Activated T-cell treated with anti-CD3 and anti-CD28 coated beads, Interleukin-2, amount 50 U/mL, for 72 hours (primary cell): Measurements from ENCODE around the gene SLAMF8. TPM values are rescaled to one million over a fixed set of nuclear protein-coding genes. Genes with fewer than 3 reads are reported as not detected.

ENCODE experiments used
- ATAC-seq, 2 donors: fragments of 150-1000 bp; cut with Tn5 transposase; replicated peaks in 1 of 2; 2 replicates each; pipeline ENCODE4 v1.10.0; 2021; ENCODE audit warnings: moderate library complexity in 2 of 2, mild to moderate bottlenecking in 1 of 2
- DNase-seq, 2 donors: peaks; one replicate each; pipeline ENCODE4 v3.0.0; 2021 to 2022; ENCODE audit warnings: mixed read lengths in 1 of 2
- H3K27ac Mint-ChIP-seq: one replicate; pipeline ENCODE4 v1.8.0; 2022; ENCODE audit warnings: mild to moderate bottlenecking, moderate library complexity, mixed read lengths
- H3K27me3 Mint-ChIP-seq: one replicate; pipeline ENCODE4 v1.8.0; 2022; ENCODE audit warnings: low read depth, mixed read lengths
- H3K36me3 Mint-ChIP-seq, 2 donors: one replicate each; pipeline ENCODE4 v1.8.0; 2022; ENCODE audit warnings: mixed read lengths in 2 of 2, mild to moderate bottlenecking in 1 of 2; ENCODE audit not compliant: insufficient read depth in 2 of 2
- H3K4me1 Mint-ChIP-seq: one replicate; pipeline ENCODE4 v1.8.0; 2022; ENCODE audit warnings: low read depth, mixed read lengths
- H3K4me3 Mint-ChIP-seq, 2 donors: one replicate each; pipeline ENCODE4 v1.8.0; 2022; ENCODE audit warnings: mild to moderate bottlenecking in 2 of 2, mixed read lengths in 2 of 2, moderate library complexity in 2 of 2
- H3K9me3 Mint-ChIP-seq, 2 donors: one replicate each; pipeline ENCODE4 v1.8.0; 2022; ENCODE audit warnings: mixed read lengths in 2 of 2
- total RNA-seq, 2 donors: library from RNA; stranded (reverse); gene quantifications; one replicate each; pipeline ENCODE4 v1.2.3, GENCODE V29; 2022

The SLAMF8 gene
- total RNA-seq, 2 donors from 2014 or later = 0.31 to 0.53 TPM

DNA sequence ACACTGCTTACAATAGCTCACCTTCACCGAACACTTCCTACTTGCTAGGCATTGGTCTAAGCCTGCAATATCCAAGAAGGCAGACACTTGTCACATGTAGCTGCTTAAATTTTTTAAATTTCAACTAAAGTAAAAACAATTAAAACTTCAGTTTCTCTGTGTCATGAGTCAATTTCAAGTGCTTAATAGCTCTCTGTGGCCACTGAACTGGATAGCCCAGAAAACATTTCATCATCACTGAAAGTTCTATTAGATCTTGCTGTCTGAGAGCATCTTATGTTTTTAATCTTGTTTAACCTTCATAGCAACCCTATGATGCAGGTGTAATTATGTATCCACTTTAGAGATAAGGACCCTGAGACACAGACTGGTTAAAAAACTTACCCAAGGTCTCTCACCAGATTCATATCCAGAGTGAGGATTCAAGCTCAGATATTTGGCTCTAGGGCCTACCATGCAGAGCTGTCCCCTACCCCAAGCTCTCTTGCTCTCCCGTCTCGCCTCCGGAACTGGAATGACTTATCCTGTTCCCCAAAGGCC, 27.2 kb upstream of the SLAMF8 start:
- no peak for DNase-seq
- no peak for ATAC-seq
- H3K9me3 Mint-ChIP-seq = no peaks in the 10 kb centered on the region
- H3K27me3 Mint-ChIP-seq = peaks cover 11% of the 10 kb centered on the region
- H3K4me1 Mint-ChIP-seq = peaks cover 17% of the 10 kb centered on the region
- H3K27ac Mint-ChIP-seq = no peak overlapping the region
- H3K36me3 Mint-ChIP-seq = no peaks in the 10 kb centered on the region
- H3K4me3 Mint-ChIP-seq = no peak overlapping the region

DNA sequence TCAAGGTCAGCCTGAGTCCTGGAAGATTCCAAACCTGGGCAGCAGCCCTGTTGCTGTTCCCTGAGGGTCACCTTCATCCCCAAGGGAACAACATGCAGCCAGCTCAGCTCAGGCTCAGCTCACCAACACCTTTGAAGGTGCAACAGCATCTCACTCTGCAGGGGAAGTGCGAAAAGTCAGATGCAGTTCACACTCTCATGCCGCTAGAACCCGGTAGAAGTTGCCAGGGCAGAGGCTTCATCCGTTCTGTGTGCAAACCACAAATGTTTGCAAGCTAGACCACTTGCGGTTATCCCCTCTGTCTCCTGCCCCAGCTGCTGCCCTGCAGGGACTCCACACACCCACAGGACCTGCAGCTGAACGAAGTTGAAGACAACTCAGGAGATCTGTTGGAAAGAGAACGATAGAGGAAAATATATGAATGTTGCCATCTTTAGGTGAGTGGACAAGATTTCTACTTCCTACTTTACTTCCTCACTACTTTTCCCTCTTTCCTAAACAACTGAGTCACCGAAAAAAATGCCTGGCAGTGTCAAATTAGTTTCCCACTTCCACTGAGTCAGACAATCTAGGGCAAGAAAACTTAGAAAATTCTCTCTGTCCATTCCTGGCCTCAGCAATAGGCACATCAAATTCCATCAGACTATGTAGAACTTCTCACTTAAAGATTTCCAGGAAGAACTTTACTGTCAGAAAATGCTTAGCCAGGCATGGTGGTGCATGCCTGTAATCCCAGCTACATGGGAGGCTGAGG, 26.3 kb upstream of the SLAMF8 start:
- Mint-ChIP-seq H3K27me3 (peaks cover 11% of the 10 kb centered on the region), H3K9me3 (no peaks in the 10 kb centered on the region), H3K4me1 (peaks cover 17% of the 10 kb centered on the region), H3K36me3 (no peaks in the 10 kb centered on the region), H3K4me3 (peak overlapping the region in 1 of 2 donors; percentile 13), H3K27ac (no peak overlapping the region)
- peak; percentile 47 to 74 for ATAC-seq
- DNase-seq = peak; percentile 19 to 28

DNA sequence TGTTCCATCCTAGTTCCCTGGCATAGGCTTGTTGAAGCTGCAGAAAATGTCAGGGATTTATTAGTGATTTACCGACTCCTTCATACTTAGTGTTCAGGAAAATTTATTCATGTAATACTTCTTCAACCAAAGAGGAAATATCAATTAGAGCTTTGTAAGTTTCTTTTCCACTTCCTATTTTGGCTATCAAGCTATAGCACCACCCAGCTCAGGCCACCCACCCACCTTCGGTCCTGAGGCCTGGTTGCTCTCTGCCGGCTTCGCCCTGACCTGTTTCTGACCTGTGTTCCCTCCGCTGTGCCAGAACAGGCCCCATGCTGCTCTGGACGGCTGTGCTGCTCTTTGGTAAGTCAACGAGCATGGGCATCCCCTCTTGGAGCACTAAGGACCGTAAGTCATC, 24.6 kb upstream of the SLAMF8 start, which contains the start of gene FCRL6:
TSS of gene FCRL6 (plus strand) at position 250 of the 400 bp plus-strand sequence. CDS start at position 315, 65 bp downstream.
- H3K9me3 Mint-ChIP-seq = no peaks in the 10 kb centered on the region
- H3K4me1 Mint-ChIP-seq = peaks cover 17% of the 10 kb centered on the region
- no peak for ATAC-seq
- peaks cover 11% of the 10 kb centered on the region for H3K27me3 Mint-ChIP-seq
- no peaks in the 10 kb centered on the region for H3K36me3 Mint-ChIP-seq
- peak within 1 kb of the TSS in 1 of 2 donors; percentile 25 for H3K4me3 Mint-ChIP-seq
- DNase-seq = no peak
- peak within 1 kb of the TSS; percentile 20 for H3K27ac Mint-ChIP-seq

DNA sequence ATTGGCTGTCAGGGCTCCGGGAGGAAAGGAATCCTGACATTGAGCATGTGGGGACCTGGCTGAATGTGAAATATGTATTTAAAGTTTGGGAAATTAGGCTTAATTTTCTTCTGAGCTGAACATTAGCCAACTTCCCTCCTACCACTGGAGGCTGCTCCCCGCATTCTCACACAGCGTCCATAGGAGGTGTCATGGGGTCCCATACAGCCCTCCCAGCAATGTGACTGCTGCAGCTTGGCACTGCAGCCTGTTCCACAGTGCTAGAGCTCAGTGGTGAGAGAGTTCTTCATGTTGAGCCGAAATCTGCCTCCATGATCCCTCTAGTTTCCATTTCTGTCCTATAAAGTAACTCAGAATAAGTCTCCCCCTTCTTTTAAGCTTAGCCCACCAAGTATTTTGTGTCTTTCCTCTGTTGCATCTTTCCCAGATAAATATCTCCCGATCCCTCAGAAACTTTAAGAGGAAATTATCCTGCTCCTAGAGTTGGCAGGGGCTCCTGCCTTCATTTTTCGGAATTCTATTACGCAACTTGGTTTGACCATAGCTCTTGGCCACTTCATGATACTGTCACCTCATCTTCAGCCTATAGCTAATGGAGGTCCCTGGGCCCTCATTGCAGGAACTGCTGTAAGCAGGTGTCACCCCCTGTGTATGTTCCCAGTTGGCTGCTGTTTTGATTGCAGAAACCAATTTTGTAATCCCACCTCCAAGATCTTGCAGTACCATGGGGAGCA, 22.6 kb upstream of the SLAMF8 start:
- peaks cover 14% of the 10 kb centered on the region for H3K4me1 Mint-ChIP-seq
- H3K4me3 Mint-ChIP-seq = no peak overlapping the region
- H3K27me3 Mint-ChIP-seq = peaks cover 6% of the 10 kb centered on the region
- ATAC-seq (no peak), DNase-seq (no peak)
- H3K27ac Mint-ChIP-seq = no peak overlapping the region
- no peaks in the 10 kb centered on the region for H3K9me3 Mint-ChIP-seq
- no peaks in the 10 kb centered on the region for H3K36me3 Mint-ChIP-seq

DNA sequence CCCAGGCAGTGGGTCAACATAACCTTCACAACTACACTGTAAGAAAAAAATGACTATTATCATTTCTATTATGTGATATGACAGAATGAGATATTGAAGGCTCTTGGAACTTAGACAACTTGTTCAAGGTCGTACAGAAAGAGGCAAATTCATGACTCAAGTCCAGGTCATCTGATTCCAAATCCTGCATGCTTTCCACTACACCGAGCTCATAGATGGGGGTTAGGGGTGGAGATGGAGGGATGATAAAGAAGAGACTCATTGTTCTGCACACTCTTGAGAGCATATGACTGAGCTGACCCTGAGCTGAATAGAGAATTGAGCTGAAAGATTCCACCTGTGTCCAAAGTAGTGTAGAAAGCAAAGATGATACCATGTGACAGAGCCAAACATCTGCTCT, 21.7 kb upstream of the SLAMF8 start:
- Mint-ChIP-seq H3K36me3 (no peaks in the 10 kb centered on the region), H3K4me1 (peaks cover 11% of the 10 kb centered on the region), H3K27ac (no peak overlapping the region), H3K4me3 (no peak overlapping the region), H3K27me3 (peaks cover 6% of the 10 kb centered on the region), H3K9me3 (no peaks in the 10 kb centered on the region)
- ATAC-seq = peak in 1 of 2 donors; percentile 11
- no peak for DNase-seq

DNA sequence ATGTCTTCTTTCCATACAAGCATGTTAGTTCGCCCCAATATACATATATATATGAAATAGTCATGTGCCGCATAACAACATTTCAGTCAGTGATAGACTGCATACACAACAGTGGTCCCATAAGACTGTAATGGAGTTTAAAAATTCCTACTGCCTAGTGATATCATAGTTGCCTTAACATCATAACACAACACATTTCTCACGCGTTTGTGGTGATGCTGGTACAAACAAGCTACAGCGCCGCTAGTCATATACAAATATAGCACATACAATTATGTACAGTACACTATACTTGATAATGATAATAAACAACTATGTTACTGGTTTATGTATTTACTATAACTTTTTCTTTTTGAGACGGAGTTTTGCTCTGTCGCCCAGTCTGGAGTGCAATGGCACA, 10.7 kb upstream of the SLAMF8 start:
- Mint-ChIP-seq H3K9me3 (no peaks in the 10 kb centered on the region), H3K4me1 (peaks cover 6% of the 10 kb centered on the region), H3K4me3 (no peak overlapping the region), H3K27ac (no peak overlapping the region), H3K27me3 (no peaks in the 10 kb centered on the region), H3K36me3 (no peaks in the 10 kb centered on the region)
- DNase-seq (no peak), ATAC-seq (no peak)

DNA sequence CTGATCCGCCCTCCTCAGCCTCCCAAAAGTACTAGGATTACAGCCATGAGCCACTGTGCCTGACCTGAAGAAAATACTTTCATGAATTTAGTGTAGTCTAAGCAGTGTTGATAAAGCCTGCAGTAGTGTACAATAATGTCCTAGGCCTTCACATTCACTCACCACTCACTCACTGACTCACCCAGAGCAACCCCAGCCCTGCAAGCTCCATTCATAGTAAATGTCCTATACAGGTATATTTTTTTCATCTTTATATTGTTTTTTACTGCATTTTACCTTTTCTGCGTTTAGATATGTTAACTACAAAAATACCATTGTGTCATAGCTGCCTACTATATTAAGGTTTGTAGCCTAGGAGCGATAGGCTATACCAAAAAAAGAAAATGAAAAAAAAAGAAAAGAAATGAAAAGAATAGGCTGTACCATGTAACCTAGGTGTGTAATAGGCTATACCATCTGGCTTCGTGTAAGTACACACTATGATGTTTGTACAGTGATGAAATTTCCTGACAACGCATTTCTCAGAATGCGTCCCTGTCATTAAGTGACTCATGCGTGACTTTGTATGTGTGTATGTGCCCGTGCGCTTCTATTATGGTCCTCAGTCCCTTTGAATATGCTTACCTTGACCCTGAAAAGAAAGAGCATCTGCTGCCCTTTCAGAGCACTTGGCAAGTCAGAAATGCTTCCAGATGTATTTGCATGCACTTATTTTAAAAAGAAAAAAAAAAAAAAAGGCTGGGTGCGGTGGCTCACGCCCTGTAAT, 9.2 kb upstream of the SLAMF8 start:
- no peak for DNase-seq
- peak; percentile 65 to 72 for ATAC-seq
- Mint-ChIP-seq H3K4me1 (peaks cover 6% of the 10 kb centered on the region), H3K27ac (no peak overlapping the region), H3K9me3 (no peaks in the 10 kb centered on the region), H3K36me3 (no peaks in the 10 kb centered on the region), H3K27me3 (no peaks in the 10 kb centered on the region), H3K4me3 (no peak overlapping the region)

DNA sequence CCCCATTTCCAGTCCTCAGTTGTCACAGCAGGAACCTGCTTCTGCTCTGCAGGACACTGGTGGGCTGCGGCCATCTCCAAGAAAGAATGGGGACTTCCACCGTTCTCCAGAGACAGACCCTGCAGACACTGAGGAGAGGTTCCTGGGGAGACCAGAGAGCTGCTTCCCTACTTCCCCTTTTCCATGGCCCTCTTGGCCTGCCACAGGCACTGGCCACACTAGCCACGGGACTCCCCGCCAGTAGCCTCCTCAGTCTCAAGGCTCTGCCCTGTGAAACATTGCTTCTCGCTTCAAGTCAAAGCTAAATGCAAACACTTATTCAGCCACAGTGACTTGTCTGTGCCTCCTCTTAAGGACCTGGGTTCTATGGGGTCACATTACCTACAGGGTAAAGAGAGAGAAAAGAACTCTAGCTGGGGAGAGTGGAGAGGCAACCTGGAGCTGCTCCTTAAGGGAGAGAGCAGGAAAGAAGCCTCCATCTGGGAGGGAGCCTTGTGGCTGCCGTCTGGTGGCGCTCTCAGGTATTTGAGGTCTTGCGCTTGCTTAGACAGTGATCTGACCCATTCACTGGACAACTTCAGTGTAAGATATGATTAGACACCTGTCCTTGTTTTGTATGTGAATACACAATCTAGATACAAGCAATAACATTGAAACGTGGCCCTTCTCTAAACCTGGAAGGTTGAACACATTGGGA, 5.4 kb upstream of the SLAMF8 start:
- H3K4me3 Mint-ChIP-seq = no peak overlapping the region
- H3K4me1 Mint-ChIP-seq = peaks cover 24% of the 10 kb centered on the region
- H3K36me3 Mint-ChIP-seq = peaks cover 0 to 1% of the 10 kb centered on the region in 2 donors
- no peak overlapping the region for H3K27ac Mint-ChIP-seq
- no peaks in the 10 kb centered on the region for H3K27me3 Mint-ChIP-seq
- no peaks in the 10 kb centered on the region for H3K9me3 Mint-ChIP-seq
- no peak for DNase-seq
- no peak for ATAC-seq

DNA sequence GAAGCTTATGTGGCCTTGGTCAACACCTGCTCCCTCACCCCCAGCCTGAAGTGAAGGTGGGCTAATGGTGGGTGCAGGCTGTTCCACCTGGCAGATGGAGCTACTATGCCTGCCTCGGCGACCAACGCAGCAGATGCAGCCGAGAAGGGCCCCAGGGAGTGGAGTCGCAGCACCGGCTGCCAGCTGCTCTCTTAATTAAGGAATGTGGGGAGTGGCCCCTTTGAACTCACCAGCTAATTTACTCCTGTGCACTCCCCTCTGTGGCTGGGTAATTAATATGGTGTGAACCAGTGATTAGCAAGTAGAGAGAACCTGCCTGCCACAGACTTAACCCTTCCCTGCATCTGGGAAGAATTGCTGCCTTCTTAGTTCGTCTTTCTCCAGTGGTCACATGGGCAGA, 3.3 kb upstream of the SLAMF8 start:
- Mint-ChIP-seq H3K9me3 (no peaks in the 10 kb centered on the region), H3K4me1 (peaks cover 42% of the 10 kb centered on the region), H3K27me3 (no peaks in the 10 kb centered on the region), H3K36me3 (peaks cover 0 to 1% of the 10 kb centered on the region in 2 donors), H3K27ac (no peak overlapping the region), H3K4me3 (no peak overlapping the region)
- no peak for DNase-seq
- no peak for ATAC-seq

DNA sequence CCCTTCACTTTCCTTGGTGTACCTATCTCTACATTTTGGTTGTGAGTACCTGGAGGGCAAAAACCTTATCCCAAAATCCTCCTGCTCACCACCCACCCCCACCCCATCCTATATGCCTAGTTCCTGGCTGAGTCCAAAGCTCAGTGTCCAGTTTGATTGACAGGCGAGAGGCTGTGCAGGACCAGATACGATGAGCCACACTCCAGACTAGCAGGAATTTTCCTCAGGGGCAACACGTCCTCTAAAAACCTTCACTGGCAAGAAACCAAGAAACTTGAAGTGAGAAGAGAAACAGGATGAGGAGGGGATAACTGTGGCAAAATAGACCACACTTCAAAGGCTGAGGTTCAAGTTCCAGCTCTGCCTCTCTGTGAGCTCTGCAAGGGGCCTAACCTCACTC, 1.1 kb upstream of the SLAMF8 start:
- peaks cover 59% of the 10 kb centered on the region for H3K4me1 Mint-ChIP-seq
- no peak for DNase-seq
- H3K27ac Mint-ChIP-seq = no peak overlapping the region
- H3K9me3 Mint-ChIP-seq = no peaks in the 10 kb centered on the region
- no peak for ATAC-seq
- peak overlapping the region in 1 of 2 donors; percentile 65 for H3K4me3 Mint-ChIP-seq
- H3K27me3 Mint-ChIP-seq = no peaks in the 10 kb centered on the region
- H3K36me3 Mint-ChIP-seq = peaks cover 0 to 1% of the 10 kb centered on the region in 2 donors

DNA sequence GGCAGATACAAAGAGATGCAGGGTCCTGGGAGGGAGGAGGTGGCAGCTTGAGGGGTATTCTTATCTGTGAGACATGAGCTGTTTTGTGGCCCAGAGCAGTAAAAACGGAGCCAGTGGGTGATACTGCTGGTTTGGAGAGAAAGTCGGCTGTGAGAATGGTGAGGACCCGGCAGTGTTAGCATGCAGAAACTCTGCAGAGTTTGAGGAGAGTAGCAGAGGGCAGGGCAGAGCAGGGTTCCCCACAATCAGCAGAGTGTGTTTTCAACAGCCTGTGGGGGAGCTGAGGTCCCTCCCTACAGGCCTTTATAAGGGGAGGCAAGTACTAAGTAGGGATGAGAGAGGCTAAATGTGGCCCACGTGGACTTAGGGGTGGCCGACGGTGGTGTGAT, 423 bp downstream of the SLAMF8 start:
- H3K9me3 Mint-ChIP-seq = no peaks in the 10 kb centered on the region
- peak; percentile 5 to 8 for ATAC-seq
- peak overlapping the region; percentile 14 to 68 for H3K4me3 Mint-ChIP-seq
- H3K36me3 Mint-ChIP-seq = peaks cover 0 to 1% of the 10 kb centered on the region in 2 donors
- H3K4me1 Mint-ChIP-seq = peaks cover 59% of the 10 kb centered on the region
- no peak for DNase-seq
- peak overlapping the region; percentile 18 for H3K27ac Mint-ChIP-seq
- H3K27me3 Mint-ChIP-seq = no peaks in the 10 kb centered on the region

DNA sequence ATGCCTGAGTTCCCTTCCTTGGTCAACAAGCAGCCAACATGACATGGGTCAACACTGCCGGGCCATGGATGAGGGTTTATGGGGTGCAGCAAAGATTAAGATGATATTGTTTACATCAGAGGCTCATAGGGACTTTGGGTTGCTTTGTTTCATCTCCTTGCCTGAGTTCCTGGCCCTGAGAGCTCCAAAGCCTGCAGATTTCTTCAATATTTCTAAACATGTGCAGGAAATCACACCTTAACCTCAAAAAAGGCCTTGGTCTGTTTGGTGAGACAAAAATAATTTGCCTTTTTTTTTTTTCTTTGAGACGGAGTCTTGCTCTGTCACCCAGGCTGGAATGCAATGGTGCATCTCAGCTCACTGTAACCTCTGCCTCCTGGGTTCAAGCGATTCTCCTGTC, 876 bp downstream of the SLAMF8 start:
- Mint-ChIP-seq H3K9me3 (no peaks in the 10 kb centered on the region), H3K36me3 (peaks cover 0 to 1% of the 10 kb centered on the region in 2 donors), H3K4me1 (peaks cover 59% of the 10 kb centered on the region), H3K4me3 (peak overlapping the region in 1 of 2 donors; percentile 12), H3K27ac (no peak overlapping the region), H3K27me3 (no peaks in the 10 kb centered on the region)
- ATAC-seq (no peak), DNase-seq (no peak)
